Karpas-422 (cell line): ENCODE data around the gene DHH. TPM values are rescaled to one million over a fixed set of nuclear protein-coding genes. Genes with fewer than 3 reads are reported as not detected.

ENCODE experiments used
- DNase-seq: peaks from one replicate; pipeline ENCODE4 v3.0.0-alpha.2; 2015
- H2AFZ ChIP-seq: fragments of 200-600 bp; sonication (generic); 2 replicates; pipeline ENCODE4 v1.6.1; 2014; ENCODE audit warnings: antibody characterized with exemption, low read length, mixed read lengths
- H3K27ac ChIP-seq: fragments of 200-600 bp; sonication (generic); 2 replicates; pipeline ENCODE4 v1.5.1; 2014; ENCODE audit warnings: mild to moderate bottlenecking, low read length, moderate library complexity
- H3K27me3 ChIP-seq: fragments of 200-600 bp; sonication (generic); 2 replicates; pipeline ENCODE4 v1.6.1; 2014; ENCODE audit warnings: low read length, mixed read lengths
- H3K36me3 ChIP-seq: fragments of 200-600 bp; sonication (generic); 2 replicates; pipeline ENCODE4 v1.6.1; 2014; ENCODE audit warnings: low read length, mixed read lengths; ENCODE audit not compliant: insufficient read depth
- H3K4me1 ChIP-seq: fragments of 200-600 bp; sonication (generic); 2 replicates; pipeline ENCODE4 v1.6.1; 2014; ENCODE audit warnings: mild to moderate bottlenecking, low read length, mixed read lengths
- H3K4me2 ChIP-seq: fragments of 200-600 bp; sonication (generic); 2 replicates; pipeline ENCODE4 v1.6.1; 2014; ENCODE audit warnings: low read length, low read depth, mild to moderate bottlenecking; ENCODE audit not compliant: poor library complexity, severe bottlenecking
- H3K4me3 ChIP-seq: fragments of 200-600 bp; sonication (generic); 2 replicates; pipeline ENCODE4 v1.5.1; 2014; ENCODE audit warnings: mild to moderate bottlenecking, antibody characterized with exemption, low read length, mixed read lengths
- H3K79me2 ChIP-seq: fragments of 200-600 bp; sonication (generic); 2 replicates; pipeline ENCODE4 v1.6.1; 2014; ENCODE audit warnings: mild to moderate bottlenecking, low read length, mixed read lengths
- H3K9ac ChIP-seq: fragments of 200-600 bp; sonication (generic); 2 replicates; pipeline ENCODE4 v1.6.0; 2014; ENCODE audit warnings: low read length
- H3K9me2 ChIP-seq: fragments of 200-600 bp; sonication (generic), shearing (Covaris generic); replicated peaks from 2 replicates; pipeline ENCODE4 v1.6.0; 2014; ENCODE audit warnings: mild to moderate bottlenecking, low read length, moderate library complexity; ENCODE audit not compliant: insufficient read depth
- H3K9me3 ChIP-seq: fragments of 300-700, 200-600 bp; sonication (generic); 2 replicates; pipeline ENCODE4 v1.6.1; 2014; ENCODE audit warnings: low read length, mixed read lengths
- H4K20me1 ChIP-seq: fragments of 200-600 bp; sonication (generic); 2 replicates; pipeline ENCODE4 v1.6.1; 2014; ENCODE audit warnings: mild to moderate bottlenecking, antibody characterized with exemption, low read length, low read depth; ENCODE audit not compliant: insufficient read depth
- total RNA-seq: library from RNA; depleted of rRNA; stranded (reverse); fragments of >200 nt; shearing (Covaris generic); gene quantifications from 2 replicates; pipeline ENCODE4 v1.2.3, GENCODE V29; 2014; ENCODE audit warnings: low replicate concordance

DHH gene
- total RNA-seq, 1 experiment from 2014 or later: 0.26 TPM

- Histone ChIP-seq H2AFZ (no peak overlapping the region), H3K36me3 (no peaks in the 10 kb centered on the region), H3K9ac (no peak overlapping the region), H3K4me2 (no peak overlapping the region), H3K9me3 (no peaks in the 10 kb centered on the region), H4K20me1 (no peaks in the 10 kb centered on the region), H3K79me2 (no peaks in the 10 kb centered on the region), H3K27ac (no peak overlapping the region), H3K9me2 (no peaks in the 10 kb centered on the region), H3K27me3 (no peaks in the 10 kb centered on the region), H3K4me1 (peaks cover 8% of the 10 kb centered on the region), H3K4me3 (no peak overlapping the region)
- no peak for DNase-seq
Measured at GRCh38 chr12:49100380-49100779, 5.8 kb upstream of the DHH start.

- H3K36me3 ChIP-seq: no peaks in the 10 kb centered on the region
- H3K27me3 ChIP-seq: no peaks in the 10 kb centered on the region
- no peak overlapping the region for H3K9ac ChIP-seq
- H3K4me2 ChIP-seq: no peak overlapping the region
- peaks cover 8% of the 10 kb centered on the region for H3K4me1 ChIP-seq
- DNase-seq: no peak
- H3K27ac ChIP-seq: no peak overlapping the region
- no peaks in the 10 kb centered on the region for H3K9me2 ChIP-seq
- no peaks in the 10 kb centered on the region for H4K20me1 ChIP-seq
- no peaks in the 10 kb centered on the region for H3K9me3 ChIP-seq
- no peak overlapping the region for H3K4me3 ChIP-seq
- H3K79me2 ChIP-seq: no peaks in the 10 kb centered on the region
- no peak overlapping the region for H2AFZ ChIP-seq
Measured at GRCh38 chr12:49098703-49099102, 4.1 kb upstream of the DHH start.

- no peaks in the 10 kb centered on the region for H4K20me1 ChIP-seq
- no peak overlapping the region for H3K9ac ChIP-seq
- no peak overlapping the region for H2AFZ ChIP-seq
- no peaks in the 10 kb centered on the region for H3K36me3 ChIP-seq
- no peak overlapping the region for H3K4me3 ChIP-seq
- H3K27ac ChIP-seq: no peak overlapping the region
- no peaks in the 10 kb centered on the region for H3K27me3 ChIP-seq
- H3K9me3 ChIP-seq: no peaks in the 10 kb centered on the region
- H3K4me1 ChIP-seq: peaks cover 9% of the 10 kb centered on the region
- no peaks in the 10 kb centered on the region for H3K79me2 ChIP-seq
- H3K4me2 ChIP-seq: no peak overlapping the region
- H3K9me2 ChIP-seq: no peaks in the 10 kb centered on the region
- DNase-seq: peak; percentile 88
Measured at GRCh38 chr12:49098035-49098451, 3.4 kb upstream of the DHH start.

DNA sequence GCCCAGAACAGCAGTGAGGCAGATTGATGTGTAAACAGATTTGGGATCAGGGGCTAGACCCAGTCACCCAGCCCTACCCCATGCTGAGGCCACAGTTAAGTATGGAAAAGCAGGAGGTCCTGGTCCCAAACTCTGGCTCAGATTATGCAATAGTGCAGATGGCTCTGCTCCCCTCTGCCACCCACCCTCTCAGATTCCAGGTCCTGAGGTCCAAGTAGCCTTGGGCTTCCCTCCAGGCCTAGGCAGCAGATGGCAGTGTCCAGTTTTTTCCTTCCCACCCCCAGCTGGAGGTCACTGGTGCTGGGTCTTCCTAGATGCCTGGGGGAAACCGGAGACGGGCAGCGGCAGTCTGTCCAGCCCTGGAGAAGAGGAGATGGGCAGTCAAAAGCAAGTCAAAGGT lies 2.8 kb upstream of the DHH start:
- Histone ChIP-seq H3K79me2 (no peaks in the 10 kb centered on the region), H3K4me3 (no peak overlapping the region), H3K36me3 (no peaks in the 10 kb centered on the region), H3K4me2 (no peak overlapping the region), H3K27ac (no peak overlapping the region), H3K27me3 (no peaks in the 10 kb centered on the region), H3K9me2 (no peaks in the 10 kb centered on the region), H3K9me3 (no peaks in the 10 kb centered on the region), H2AFZ (no peak overlapping the region), H3K9ac (no peak overlapping the region), H4K20me1 (no peaks in the 10 kb centered on the region), H3K4me1 (peaks cover 9% of the 10 kb centered on the region)
- DNase-seq: no peak

DNA sequence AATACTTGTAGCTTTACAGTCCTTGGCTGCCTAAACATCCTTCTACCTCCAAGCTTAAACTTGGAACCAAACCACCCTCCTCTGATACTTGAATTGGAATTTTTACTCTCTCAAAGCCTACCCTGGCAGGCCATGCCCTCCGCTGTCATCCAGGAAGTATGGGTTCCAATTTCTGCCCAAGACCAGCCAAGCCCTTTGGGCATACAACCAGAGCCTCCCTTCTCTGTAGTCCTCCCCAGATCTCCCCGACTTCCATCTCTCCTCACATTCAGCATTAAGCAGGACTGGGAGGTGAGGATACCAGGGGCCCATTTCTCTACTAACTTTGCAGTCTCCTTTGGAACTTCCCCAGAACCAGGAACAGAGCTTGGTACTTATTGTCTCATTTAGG lies 369 bp upstream of the DHH start:
- Histone ChIP-seq H3K9me2 (no peaks in the 10 kb centered on the region), H3K9ac (no peak overlapping the region), H3K4me1 (peaks cover 12% of the 10 kb centered on the region), H3K79me2 (no peaks in the 10 kb centered on the region), H4K20me1 (no peaks in the 10 kb centered on the region), H3K27ac (no peak overlapping the region), H3K36me3 (no peaks in the 10 kb centered on the region), H2AFZ (no peak overlapping the region), H3K9me3 (no peaks in the 10 kb centered on the region), H3K4me2 (no peak overlapping the region), H3K4me3 (no peak overlapping the region), H3K27me3 (no peaks in the 10 kb centered on the region)
- no peak for DNase-seq

GRCh38 chr12:49093792-49094159 lies 825 bp downstream of the DHH start:
- peaks cover 18% of the 10 kb centered on the region for H3K4me1 ChIP-seq

DNA sequence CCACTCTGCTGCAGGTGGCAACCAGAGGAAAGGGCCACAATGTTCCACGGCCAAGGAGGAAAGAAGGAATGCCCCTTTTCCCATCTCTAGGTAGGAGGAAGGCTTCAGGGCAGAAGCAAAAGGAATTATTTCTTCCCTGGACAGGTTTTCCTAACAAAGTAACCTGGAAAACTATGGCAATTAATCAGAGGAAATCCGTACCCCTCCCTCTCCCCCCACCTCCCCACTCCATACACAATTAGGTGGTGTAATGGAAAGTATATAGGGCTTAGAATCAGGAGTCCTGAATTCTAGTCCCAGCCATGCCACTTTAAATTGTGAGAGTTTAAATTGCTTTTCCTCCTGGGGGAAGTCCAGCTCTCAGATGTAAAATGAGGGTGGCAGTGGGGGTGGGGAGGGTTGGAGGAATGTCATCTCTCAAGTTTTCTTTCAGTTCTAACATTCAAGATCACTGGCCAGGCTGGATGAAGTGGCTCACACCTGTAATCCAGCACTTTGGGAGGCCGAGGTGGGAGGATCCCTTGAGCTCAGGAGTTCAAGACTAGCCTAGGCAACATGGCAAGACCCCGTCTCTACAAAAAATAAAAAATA lies 1.7 kb downstream of the DHH start:
- no peak overlapping the region for H3K4me2 ChIP-seq
- no peak for DNase-seq
- H3K36me3 ChIP-seq: no peaks in the 10 kb centered on the region
- H2AFZ ChIP-seq: no peak overlapping the region
- H3K4me1 ChIP-seq: peaks cover 26% of the 10 kb centered on the region
- no peaks in the 10 kb centered on the region for H4K20me1 ChIP-seq
- no peak overlapping the region for H3K4me3 ChIP-seq
- H3K9me3 ChIP-seq: no peaks in the 10 kb centered on the region
- no peak overlapping the region for H3K9ac ChIP-seq
- no peaks in the 10 kb centered on the region for H3K27me3 ChIP-seq
- no peaks in the 10 kb centered on the region for H3K9me2 ChIP-seq
- no peaks in the 10 kb centered on the region for H3K79me2 ChIP-seq
- H3K27ac ChIP-seq: no peak overlapping the region

More at GRCh38 chr12:49093792-49094159, 825 bp downstream of the DHH start:
- Histone ChIP-seq H2AFZ (no peak overlapping the region), H3K36me3 (no peaks in the 10 kb centered on the region), H3K9me3 (no peaks in the 10 kb centered on the region), H3K9me2 (no peaks in the 10 kb centered on the region), H3K4me2 (peak overlapping the region; percentile 49), H3K27ac (no peak overlapping the region), H4K20me1 (no peaks in the 10 kb centered on the region), H3K27me3 (no peaks in the 10 kb centered on the region), H3K79me2 (no peaks in the 10 kb centered on the region), H3K9ac (peak overlapping the region; percentile 29; the same call in 1 of the 2 replicates), H3K4me3 (peak overlapping the region; percentile 49; the same call in 1 of the 2 replicates)
- no peak for DNase-seq

GRCh38 chr12:49092086-49092815 lies 2.4 kb downstream of the DHH start:
- Histone ChIP-seq H3K4me1 (peaks cover 28% of the 10 kb centered on the region), H3K9ac (no peak overlapping the region), H3K9me3 (no peaks in the 10 kb centered on the region), H4K20me1 (no peaks in the 10 kb centered on the region), H3K27me3 (no peaks in the 10 kb centered on the region), H3K9me2 (no peaks in the 10 kb centered on the region), H3K79me2 (no peaks in the 10 kb centered on the region), H3K4me2 (no peak overlapping the region), H3K27ac (no peak overlapping the region), H2AFZ (no peak overlapping the region), H3K4me3 (no peak overlapping the region), H3K36me3 (no peaks in the 10 kb centered on the region)
- DNase-seq: peak; percentile 79
